Hepatocyte (in vitro differentiated cells): ENCODE data around the gene ANKS1B.

ENCODE experiments used
- EZH2 ChIP-seq: fragments of 200-600 bp; sonication (generic); IDR thresholded peaks from 2 replicates; pipeline ENCODE4 v1.6.1; 2016; ENCODE audit warnings: antibody characterized with exemption, mild to moderate bottlenecking, borderline replicate concordance
- EZH2phosphoT487 ChIP-seq: fragments of 200-600 bp; sonication (generic); IDR thresholded peaks from one replicate; pipeline ENCODE4 v1.6.1; 2018; ENCODE audit warnings: antibody characterized with exemption, mild to moderate bottlenecking, low read depth, moderate library complexity; ENCODE audit not compliant: unreplicated experiment, severe bottlenecking
- TF ChIP-seq, protein P1 (sequence below): fragments of 200-600 bp; sonication (generic); IDR thresholded peaks from 2 replicates; pipeline ENCODE4 v1.5.1; 2016; ENCODE audit warnings: antibody characterized with exemption, mild to moderate bottlenecking; ENCODE audit not compliant: poor library complexity

- TF ChIP-seq, protein P1, sequence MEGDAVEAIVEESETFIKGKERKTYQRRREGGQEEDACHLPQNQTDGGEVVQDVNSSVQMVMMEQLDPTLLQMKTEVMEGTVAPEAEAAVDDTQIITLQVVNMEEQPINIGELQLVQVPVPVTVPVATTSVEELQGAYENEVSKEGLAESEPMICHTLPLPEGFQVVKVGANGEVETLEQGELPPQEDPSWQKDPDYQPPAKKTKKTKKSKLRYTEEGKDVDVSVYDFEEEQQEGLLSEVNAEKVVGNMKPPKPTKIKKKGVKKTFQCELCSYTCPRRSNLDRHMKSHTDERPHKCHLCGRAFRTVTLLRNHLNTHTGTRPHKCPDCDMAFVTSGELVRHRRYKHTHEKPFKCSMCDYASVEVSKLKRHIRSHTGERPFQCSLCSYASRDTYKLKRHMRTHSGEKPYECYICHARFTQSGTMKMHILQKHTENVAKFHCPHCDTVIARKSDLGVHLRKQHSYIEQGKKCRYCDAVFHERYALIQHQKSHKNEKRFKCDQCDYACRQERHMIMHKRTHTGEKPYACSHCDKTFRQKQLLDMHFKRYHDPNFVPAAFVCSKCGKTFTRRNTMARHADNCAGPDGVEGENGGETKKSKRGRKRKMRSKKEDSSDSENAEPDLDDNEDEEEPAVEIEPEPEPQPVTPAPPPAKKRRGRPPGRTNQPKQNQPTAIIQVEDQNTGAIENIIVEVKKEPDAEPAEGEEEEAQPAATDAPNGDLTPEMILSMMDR: no peak
- TF ChIP-seq EZH2 (no peak), EZH2phosphoT487 (no peak)
These were observed 1014.5 kb downstream of the ANKS1B start for GRCh38 chr12:98970210-98970609.
